HEK293 (cell line): ENCODE data around the gene PFKL.

Experiments
- CTCF ChIA-PET: fragments of 350-600 bp; formaldehyde crosslinking; extraction: SDS; loops from one replicate; lab custom pipeline; 2021; ENCODE audit warnings: antibody characterized with exemption; lab: Yijun Ruan, JAX
- POLR2A ChIA-PET: fragments of 300-600 bp; formaldehyde crosslinking; extraction: SDS; loops from one replicate; lab custom pipeline; 2020; ENCODE audit warnings: antibody characterized with exemption, inconsistent platforms; lab: Yijun Ruan, JAX
- H3K27ac ChIP-seq: fragments of 200-500 bp; sonication (Bioruptor generic); 2 replicates; pipeline ENCODE4 v1.5.1; 2014; ENCODE audit warnings: low read depth, low read length, control low read depth, inconsistent platforms; ENCODE audit errors: extremely low read depth
- H3K36me3 ChIP-seq, 2 experiments: fragments of 200-500 bp in 1 of 2; sonication (Bioruptor generic) in 1 of 2; 1 replicate in 1 of 2; 2 replicates in 1 of 2; pipeline ENCODE4 v1.5.1; 2014 to 2017; ENCODE audit warnings: inconsistent platforms in 2 of 2, low read length in 2 of 2; ENCODE audit not compliant: control insufficient read depth in 2 of 2, insufficient read depth in 1 of 2
- H3K4me1 ChIP-seq: fragments of 200-500 bp; sonication (Bioruptor generic); 2 replicates; pipeline ENCODE4 v1.5.1; 2014; ENCODE audit warnings: mild to moderate bottlenecking, low read length, inconsistent platforms; ENCODE audit not compliant: control insufficient read depth, insufficient read depth
- H3K4me3 ChIP-seq: 2 replicates; pipeline ENCODE4 v1.5.1; 2011; ENCODE audit warnings: low read depth, mild to moderate bottlenecking, control low read depth, low read length, moderate library complexity
- H3K9me3 ChIP-seq: fragments of 200-500 bp; sonication (Bioruptor generic); 2 replicates; pipeline ENCODE4 v1.5.1; 2014; ENCODE audit warnings: low read depth, low read length, inconsistent platforms; ENCODE audit not compliant: control insufficient read depth, insufficient read depth
- EGR2 ChIP-seq: fragments of 450-650 bp; formaldehyde crosslinking; IDR thresholded peaks from 2 replicates; pipeline ENCODE4 v1.5.1; 2016; ENCODE audit warnings: low read depth, missing biosample characterization, missing genetic modification characterization
- KLF1 ChIP-seq: fragments of 450-650 bp; formaldehyde crosslinking; IDR thresholded peaks from 2 replicates; pipeline ENCODE4 v1.5.1; 2016; ENCODE audit warnings: missing biosample characterization, missing genetic modification characterization
- KLF10 ChIP-seq: fragments of 450-650 bp; IDR thresholded peaks from 2 replicates; pipeline ENCODE4 v1.5.1; 2018; ENCODE audit warnings: missing biosample characterization, mild to moderate bottlenecking, missing genetic modification characterization
- KLF8 ChIP-seq: fragments of 450-650 bp; formaldehyde crosslinking; IDR thresholded peaks from 2 replicates; pipeline ENCODE4 v1.5.1; 2016; ENCODE audit warnings: missing biosample characterization, missing genetic modification characterization
- KLF9 ChIP-seq: fragments of 450-650 bp; formaldehyde crosslinking; IDR thresholded peaks from 2 replicates; pipeline ENCODE4 v1.5.1; 2016; ENCODE audit warnings: missing biosample characterization, missing genetic modification characterization, low read depth
- SETDB1 ChIP-seq: IDR thresholded peaks from one replicate; pipeline ENCODE4 v1.6.1; 2017; ENCODE audit warnings: mild to moderate bottlenecking, low read length, moderate library complexity, mixed read lengths; ENCODE audit not compliant: insufficient read length
- SP3 ChIP-seq: fragments of 450-650 bp; formaldehyde crosslinking; IDR thresholded peaks from 2 replicates; pipeline ENCODE4 v1.5.1; 2016; ENCODE audit warnings: missing biosample characterization, missing genetic modification characterization
- SP7 ChIP-seq: fragments of 450-650 bp; formaldehyde crosslinking; IDR thresholded peaks from 2 replicates; pipeline ENCODE4 v1.5.1; 2016; ENCODE audit warnings: missing biosample characterization, missing genetic modification characterization
- YY2 ChIP-seq: fragments of 450-650 bp; formaldehyde crosslinking; IDR thresholded peaks from 2 replicates; pipeline ENCODE4 v1.5.1; 2016; ENCODE audit warnings: missing biosample characterization, missing genetic modification characterization
- ZBTB21 ChIP-seq: fragments of 450-650 bp; formaldehyde crosslinking; IDR thresholded peaks from 2 replicates; pipeline ENCODE4 v1.5.1; 2017; ENCODE audit warnings: missing biosample characterization, missing genetic modification characterization
- ZBTB48 ChIP-seq: fragments of 450-650 bp; formaldehyde crosslinking; IDR thresholded peaks from 2 replicates; pipeline ENCODE4 v1.5.1; 2016; ENCODE audit warnings: missing biosample characterization, missing genetic modification characterization
- ZFHX2 ChIP-seq: fragments of 450-650 bp; formaldehyde crosslinking; conservative IDR thresholded peaks from 2 replicates; pipeline ENCODE4 v1.5.1; 2016; ENCODE audit warnings: missing biosample characterization, missing genetic modification characterization
- ZNF114 ChIP-seq: fragments of 450-650 bp; formaldehyde crosslinking; IDR thresholded peaks from 2 replicates; pipeline ENCODE4 v1.5.0; 2017; ENCODE audit warnings: missing biosample characterization, missing genetic modification characterization
- ZNF138 ChIP-seq: fragments of 450-650 bp; formaldehyde crosslinking; IDR thresholded peaks from 2 replicates; pipeline ENCODE4 v1.5.1; 2016; ENCODE audit warnings: missing biosample characterization, missing genetic modification characterization, borderline replicate concordance
- ZNF175 ChIP-seq: fragments of 450-650 bp; formaldehyde crosslinking; IDR thresholded peaks from 2 replicates; pipeline ENCODE4 v1.5.1; 2016; ENCODE audit warnings: missing biosample characterization, missing genetic modification characterization
- ZNF202 ChIP-seq: fragments of 450-650 bp; formaldehyde crosslinking; IDR thresholded peaks from 2 replicates; pipeline ENCODE4 v1.5.1; 2016; ENCODE audit warnings: missing biosample characterization, missing genetic modification characterization, borderline replicate concordance
- ZNF266 ChIP-seq: fragments of 450-650 bp; formaldehyde crosslinking; IDR thresholded peaks from 2 replicates; pipeline ENCODE4 v1.5.1; 2016; ENCODE audit warnings: missing biosample characterization, missing genetic modification characterization, low read depth
- ZNF514 ChIP-seq: fragments of 450-650 bp; formaldehyde crosslinking; IDR thresholded peaks from 2 replicates; pipeline ENCODE4 v1.5.1; 2016; ENCODE audit warnings: missing biosample characterization, missing genetic modification characterization
- ZNF560 ChIP-seq: fragments of 450-650 bp; formaldehyde crosslinking; IDR thresholded peaks from 2 replicates; pipeline ENCODE4 v1.5.1; 2017; ENCODE audit warnings: missing biosample characterization, missing genetic modification characterization, borderline replicate concordance
- ZNF701 ChIP-seq: fragments of 450-650 bp; formaldehyde crosslinking; IDR thresholded peaks from 2 replicates; pipeline ENCODE4 v1.5.1; 2016; ENCODE audit warnings: missing biosample characterization, missing genetic modification characterization
- TF ChIP-seq, protein P1 (sequence below): fragments of 450-650 bp; formaldehyde crosslinking; IDR thresholded peaks from 2 replicates; pipeline ENCODE4 v1.5.1; 2017; ENCODE audit warnings: missing biosample characterization, missing genetic modification characterization
- TF ChIP-seq, protein P2 (sequence below): fragments of 450-650 bp; formaldehyde crosslinking; IDR thresholded peaks from 2 replicates; pipeline ENCODE4 v1.5.1; 2016; ENCODE audit warnings: missing biosample characterization, missing genetic modification characterization
- TF ChIP-seq, protein P3 (sequence below): fragments of 450-650 bp; formaldehyde crosslinking; IDR thresholded peaks from 2 replicates; pipeline ENCODE4 v1.5.1; 2016; ENCODE audit warnings: missing biosample characterization, missing genetic modification characterization

The PFKL gene

DNA sequence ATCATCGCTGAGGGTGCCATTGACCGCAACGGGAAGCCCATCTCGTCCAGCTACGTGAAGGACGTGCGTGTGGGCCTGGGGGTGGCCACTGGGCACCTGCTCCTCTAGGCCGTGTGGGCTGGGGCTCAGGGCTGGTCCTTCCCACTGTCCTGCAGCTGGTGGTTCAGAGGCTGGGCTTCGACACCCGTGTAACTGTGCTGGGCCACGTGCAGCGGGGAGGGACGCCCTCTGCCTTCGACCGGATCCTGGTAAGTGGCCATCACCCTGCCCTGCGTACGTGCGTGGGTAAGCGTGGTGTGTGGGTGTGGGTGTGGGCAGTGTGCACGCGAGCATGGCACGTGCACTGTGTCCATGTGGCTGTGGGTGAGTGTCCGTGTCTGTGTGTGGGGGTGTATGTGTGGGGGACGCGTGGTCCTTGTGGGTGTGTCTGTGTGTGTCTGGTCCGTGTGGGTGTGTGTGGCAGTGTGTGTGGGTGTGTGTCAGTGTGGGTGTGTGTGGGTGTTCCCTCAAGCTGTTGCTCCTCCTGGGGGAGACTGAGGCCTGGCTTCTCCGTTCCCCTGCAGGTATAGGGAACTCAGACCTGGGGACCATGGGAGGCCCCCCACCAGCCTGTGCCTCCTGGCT, 16.5 kb downstream of the PFKL start:
- H3K9me3 ChIP-seq = no peaks in the 10 kb centered on the region
- H3K36me3 ChIP-seq = peaks cover 3 to 91% of the 10 kb centered on the region in 2 experiments; a peak in 2 of 3 replicates
- ChIA-PET CTCF (interaction anchor here (1.0 to 1.4 kb wide), 2 partner anchors 12 to 19 kb away, joined by 6 to 7 read pairs; no protein-coding TSS in a partner anchor), POLR2A (no interaction called here)
- TF ChIP-seq, protein P1, sequence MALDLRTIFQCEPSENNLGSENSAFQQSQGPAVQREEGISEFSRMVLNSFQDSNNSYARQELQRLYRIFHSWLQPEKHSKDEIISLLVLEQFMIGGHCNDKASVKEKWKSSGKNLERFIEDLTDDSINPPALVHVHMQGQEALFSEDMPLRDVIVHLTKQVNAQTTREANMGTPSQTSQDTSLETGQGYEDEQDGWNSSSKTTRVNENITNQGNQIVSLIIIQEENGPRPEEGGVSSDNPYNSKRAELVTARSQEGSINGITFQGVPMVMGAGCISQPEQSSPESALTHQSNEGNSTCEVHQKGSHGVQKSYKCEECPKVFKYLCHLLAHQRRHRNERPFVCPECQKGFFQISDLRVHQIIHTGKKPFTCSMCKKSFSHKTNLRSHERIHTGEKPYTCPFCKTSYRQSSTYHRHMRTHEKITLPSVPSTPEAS = peak; percentile 42; the same call in 1 of the 2 replicates
- peak; percentile 78 for TF ChIP-seq KLF9 (tag by site-specific recombination)
- peak; percentile 53; the same call in 1 of the 2 replicates for TF ChIP-seq KLF8 (tag by site-specific recombination)
- TF ChIP-seq EGR2 = peak; percentile 100
- TF ChIP-seq, protein P2, sequence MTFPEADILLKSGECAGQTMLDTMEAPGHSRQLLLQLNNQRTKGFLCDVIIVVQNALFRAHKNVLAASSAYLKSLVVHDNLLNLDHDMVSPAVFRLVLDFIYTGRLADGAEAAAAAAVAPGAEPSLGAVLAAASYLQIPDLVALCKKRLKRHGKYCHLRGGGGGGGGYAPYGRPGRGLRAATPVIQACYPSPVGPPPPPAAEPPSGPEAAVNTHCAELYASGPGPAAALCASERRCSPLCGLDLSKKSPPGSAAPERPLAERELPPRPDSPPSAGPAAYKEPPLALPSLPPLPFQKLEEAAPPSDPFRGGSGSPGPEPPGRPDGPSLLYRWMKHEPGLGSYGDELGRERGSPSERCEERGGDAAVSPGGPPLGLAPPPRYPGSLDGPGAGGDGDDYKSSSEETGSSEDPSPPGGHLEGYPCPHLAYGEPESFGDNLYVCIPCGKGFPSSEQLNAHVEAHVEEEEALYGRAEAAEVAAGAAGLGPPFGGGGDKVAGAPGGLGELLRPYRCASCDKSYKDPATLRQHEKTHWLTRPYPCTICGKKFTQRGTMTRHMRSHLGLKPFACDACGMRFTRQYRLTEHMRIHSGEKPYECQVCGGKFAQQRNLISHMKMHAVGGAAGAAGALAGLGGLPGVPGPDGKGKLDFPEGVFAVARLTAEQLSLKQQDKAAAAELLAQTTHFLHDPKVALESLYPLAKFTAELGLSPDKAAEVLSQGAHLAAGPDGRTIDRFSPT = peak; percentile 22; the same call in 1 of the 2 replicates
- peak; percentile 52 for TF ChIP-seq KLF1 (tag by site-specific recombination)
- TF ChIP-seq YY2 (tag by site-specific recombination) = no peak
- peak; percentile 54; the same call in 1 of the 2 replicates for TF ChIP-seq ZNF175 (tag by site-specific recombination)
- TF ChIP-seq ZBTB21 (tag by site-specific recombination) = no peak
- peak; percentile 100 for TF ChIP-seq ZFHX2
- TF ChIP-seq ZNF701 (tag by site-specific recombination) = no peak
- H3K4me3 ChIP-seq = no peak overlapping the region
- 0 out of 2 replicates have a peak overlapping the region, but pooled peaks have one; percentile 46 for H3K27ac ChIP-seq
- H3K4me1 ChIP-seq = no peaks in the 10 kb centered on the region

DNA sequence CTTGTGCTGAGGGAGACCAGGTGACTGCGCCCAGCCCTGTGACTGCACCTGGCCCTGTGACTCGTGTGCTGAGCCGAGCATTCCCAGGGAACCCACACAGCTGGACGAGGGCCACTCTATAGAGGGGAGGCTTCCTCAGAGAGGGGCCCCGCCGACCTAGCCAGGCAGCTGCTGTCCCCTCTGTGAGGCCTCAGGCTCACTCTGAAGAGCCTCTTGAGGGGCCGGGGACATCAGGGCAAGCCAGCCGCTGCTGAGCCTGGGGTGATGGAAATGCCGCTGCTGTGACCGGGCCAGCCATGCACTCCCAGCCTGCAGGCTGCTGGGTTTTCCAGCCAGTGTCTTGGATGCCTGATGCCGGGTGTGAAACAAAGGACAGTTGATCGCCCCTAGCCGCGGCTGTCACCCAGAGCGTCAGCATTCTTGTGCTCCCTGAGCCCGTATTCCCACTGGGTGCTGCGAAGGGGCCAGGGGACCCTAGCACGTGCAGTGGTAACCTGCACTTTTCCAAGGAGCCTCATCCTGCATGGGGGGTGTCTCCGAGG, 17.5 kb downstream of the PFKL start:
- ChIA-PET POLR2A (no interaction called here), CTCF (interaction anchor here (0.7 kb wide), 1 partner anchor 16 kb away, joined by 3 read pairs; no protein-coding TSS in a partner anchor)

DNA sequence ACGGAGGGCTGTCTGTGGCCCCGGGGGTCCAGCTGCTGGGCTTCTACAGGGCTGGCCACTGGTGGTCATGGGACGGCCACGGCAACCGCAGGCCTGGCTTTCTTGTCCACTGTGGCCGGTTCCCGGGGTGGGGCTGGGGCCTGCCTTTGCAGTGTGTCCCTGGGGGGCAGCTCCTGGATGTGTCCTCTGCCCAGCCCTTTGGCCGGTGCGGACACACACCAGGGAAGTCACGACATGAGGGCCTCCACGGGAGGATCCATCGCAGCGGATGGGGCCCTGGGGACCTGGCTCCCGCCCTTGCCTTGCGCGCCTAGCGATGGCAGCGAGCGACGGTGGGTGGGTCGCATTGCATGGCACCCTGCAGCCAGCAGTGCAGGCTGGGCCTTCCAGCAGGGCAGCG, 18.0 kb downstream of the PFKL start:
- Histone ChIP-seq H3K4me3 (no peak overlapping the region), H3K4me1 (no peaks in the 10 kb centered on the region), H3K27ac (no peak overlapping the region), H3K36me3 (peaks cover 3 to 91% of the 10 kb centered on the region in 2 experiments; a peak in 2 of 3 replicates), H3K9me3 (no peaks in the 10 kb centered on the region)
- CTCF ChIA-PET = interaction anchor here (0.6 to 0.7 kb wide), 2 partner anchors 13 to 17 kb away, joined by 3 read pairs; no protein-coding TSS in a partner anchor
- POLR2A ChIA-PET = no interaction called here
- TF ChIP-seq SETDB1 = no peak
- TF ChIP-seq ZNF266 (tag by site-specific recombination) = no peak
- no peak for TF ChIP-seq ZNF514 (tag by site-specific recombination)
- no peak for TF ChIP-seq ZNF138
- no peak for TF ChIP-seq KLF10 (tag by site-specific recombination)
- no peak for TF ChIP-seq ZNF560 (tag by site-specific recombination)
- no peak for TF ChIP-seq ZNF114
- TF ChIP-seq ZBTB48 (tag by site-specific recombination) = no peak
- TF ChIP-seq SP7 = no peak
- TF ChIP-seq, protein P3, sequence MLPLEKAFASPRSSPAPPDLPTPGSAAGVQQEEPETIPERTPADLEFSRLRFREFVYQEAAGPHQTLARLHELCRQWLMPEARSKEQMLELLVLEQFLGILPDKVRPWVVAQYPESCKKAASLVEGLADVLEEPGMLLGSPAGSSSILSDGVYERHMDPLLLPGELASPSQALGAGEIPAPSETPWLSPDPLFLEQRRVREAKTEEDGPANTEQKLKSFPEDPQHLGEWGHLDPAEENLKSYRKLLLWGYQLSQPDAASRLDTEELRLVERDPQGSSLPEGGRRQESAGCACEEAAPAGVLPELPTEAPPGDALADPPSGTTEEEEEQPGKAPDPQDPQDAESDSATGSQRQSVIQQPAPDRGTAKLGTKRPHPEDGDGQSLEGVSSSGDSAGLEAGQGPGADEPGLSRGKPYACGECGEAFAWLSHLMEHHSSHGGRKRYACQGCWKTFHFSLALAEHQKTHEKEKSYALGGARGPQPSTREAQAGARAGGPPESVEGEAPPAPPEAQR (tag by site-specific recombination) = no peak

More for the DNA sequence above, 17.5 kb downstream of the PFKL start:
- Histone ChIP-seq H3K4me1 (no peaks in the 10 kb centered on the region), H3K4me3 (no peak overlapping the region), H3K9me3 (no peaks in the 10 kb centered on the region), H3K27ac (no peak overlapping the region), H3K36me3 (peaks cover 3 to 91% of the 10 kb centered on the region in 2 experiments; a peak in 2 of 3 replicates)
- TF ChIP-seq SP3 (no peak), ZNF202 (no peak)
